ENCODE data around the gene ATP1A2.
"Not testable (repeated sequence)": the region's sequence is repeated elsewhere in the genome, so short reads cannot be mapped to it uniquely, and the experiment has no call there.

Gene ATP1A2

GRCh38 chr1:160101717-160102522 is 13.6 kb upstream of the ATP1A2 start:
- H3K36me3 ChIP-seq (ENCODE audit: insufficient read depth, low read length), result no peaks in the 10 kb centered on the region
- H3K4me1 ChIP-seq (ENCODE audit: control insufficient read depth, insufficient read depth, low read length, unreplicated experiment), result peaks cover 11% of the 10 kb centered on the region
- no peak overlapping the region for H2AFZ ChIP-seq (ENCODE audit: low read length, unreplicated experiment)
- H3K4me3 ChIP-seq (ENCODE audit: low read depth, low read length), result no peak overlapping the region
- H3K79me2 ChIP-seq (ENCODE audit: control insufficient read depth, insufficient read depth, low read length, unreplicated experiment), result no peaks in the 10 kb centered on the region
- no peak overlapping the region for H3K27ac ChIP-seq (ENCODE audit: low read depth, low read length)
- no peaks in the 10 kb centered on the region; the same call in none of the 2 replicates for H3K27me3 ChIP-seq (ENCODE audit: insufficient read depth, low read length)

GRCh38 chr1:160103658-160104408 is 11.7 kb upstream of the ATP1A2 start:
- H3K36me3 ChIP-seq (ENCODE audit: insufficient read depth, low read length), result no peaks in the 10 kb centered on the region
- H3K4me1 ChIP-seq (ENCODE audit: control insufficient read depth, insufficient read depth, low read length, unreplicated experiment), result peaks cover 5% of the 10 kb centered on the region
- no peak overlapping the region for H3K27ac ChIP-seq (ENCODE audit: low read depth, low read length)
- H3K79me2 ChIP-seq (ENCODE audit: control insufficient read depth, insufficient read depth, low read length, unreplicated experiment), result no peaks in the 10 kb centered on the region
- H2AFZ ChIP-seq (ENCODE audit: low read length, unreplicated experiment), result no peak overlapping the region
- H3K4me3 ChIP-seq (ENCODE audit: low read depth, low read length), result no peak overlapping the region
- no peaks in the 10 kb centered on the region; the same call in none of the 2 replicates for H3K27me3 ChIP-seq (ENCODE audit: insufficient read depth, low read length)

GRCh38 chr1:160104486-160104885 is 11.1 kb upstream of the ATP1A2 start:
- no peak overlapping the region for H2AFZ ChIP-seq (ENCODE audit: low read length, unreplicated experiment)
- H3K36me3 ChIP-seq (ENCODE audit: insufficient read depth, low read length), result no peaks in the 10 kb centered on the region
- H3K27ac ChIP-seq (ENCODE audit: low read depth, low read length), result no peak overlapping the region
- no peak overlapping the region for H3K4me3 ChIP-seq (ENCODE audit: low read depth, low read length)
- no peaks in the 10 kb centered on the region; the same call in none of the 2 replicates for H3K27me3 ChIP-seq (ENCODE audit: insufficient read depth, low read length)
- H3K4me1 ChIP-seq (ENCODE audit: control insufficient read depth, insufficient read depth, low read length, unreplicated experiment), result peaks cover 10% of the 10 kb centered on the region
- H3K79me2 ChIP-seq (ENCODE audit: control insufficient read depth, insufficient read depth, low read length, unreplicated experiment), result no peaks in the 10 kb centered on the region

- H3K27ac ChIP-seq (ENCODE audit: low read depth, low read length), result no peak overlapping the region
- H3K4me3 ChIP-seq (ENCODE audit: low read depth, low read length), result no peak overlapping the region
- no peaks in the 10 kb centered on the region for H3K36me3 ChIP-seq (ENCODE audit: insufficient read depth, low read length)
- peaks cover 12% of the 10 kb centered on the region for H3K4me1 ChIP-seq (ENCODE audit: control insufficient read depth, insufficient read depth, low read length, unreplicated experiment)
- H3K79me2 ChIP-seq (ENCODE audit: control insufficient read depth, insufficient read depth, low read length, unreplicated experiment), result no peaks in the 10 kb centered on the region
- H3K27me3 ChIP-seq (ENCODE audit: insufficient read depth, low read length), result no peaks in the 10 kb centered on the region; the same call in none of the 2 replicates
- no peak overlapping the region for H2AFZ ChIP-seq (ENCODE audit: low read length, unreplicated experiment)
Observed at GRCh38 chr1:160105155-160105554, 10.4 kb upstream of the ATP1A2 start.

GRCh38 chr1:160107512-160107911 is 8.0 kb upstream of the ATP1A2 start:
- Histone ChIP-seq H3K27ac (ENCODE audit: low read depth, low read length) (no peak overlapping the region), H3K4me3 (ENCODE audit: low read depth, low read length) (no peak overlapping the region), H3K36me3 (ENCODE audit: insufficient read depth, low read length) (no peaks in the 10 kb centered on the region), H3K79me2 (ENCODE audit: control insufficient read depth, insufficient read depth, low read length, unreplicated experiment) (no peaks in the 10 kb centered on the region), H2AFZ (ENCODE audit: low read length, unreplicated experiment) (no peak overlapping the region), H3K27me3 (ENCODE audit: insufficient read depth, low read length) (no peaks in the 10 kb centered on the region; the same call in none of the 2 replicates), H3K4me1 (ENCODE audit: control insufficient read depth, insufficient read depth, low read length, unreplicated experiment) (peaks cover 7% of the 10 kb centered on the region)

- Histone ChIP-seq H3K4me1 (ENCODE audit: control insufficient read depth, insufficient read depth, low read length, unreplicated experiment) (peaks cover 7% of the 10 kb centered on the region), H3K27ac (ENCODE audit: low read depth, low read length) (no peak overlapping the region), H3K4me3 (ENCODE audit: low read depth, low read length) (no peak overlapping the region), H2AFZ (ENCODE audit: low read length, unreplicated experiment) (no peak overlapping the region), H3K36me3 (ENCODE audit: insufficient read depth, low read length) (no peaks in the 10 kb centered on the region), H3K79me2 (ENCODE audit: control insufficient read depth, insufficient read depth, low read length, unreplicated experiment) (no peaks in the 10 kb centered on the region), H3K27me3 (ENCODE audit: insufficient read depth, low read length) (no peaks in the 10 kb centered on the region; the same call in none of the 2 replicates)
Observed at GRCh38 chr1:160108888-160109662, 6.5 kb upstream of the ATP1A2 start.

GRCh38 chr1:160109686-160110085 is 5.9 kb upstream of the ATP1A2 start:
- Histone ChIP-seq H3K36me3 (ENCODE audit: insufficient read depth, low read length) (no peaks in the 10 kb centered on the region), H3K27ac (ENCODE audit: low read depth, low read length) (no peak overlapping the region), H3K4me1 (ENCODE audit: control insufficient read depth, insufficient read depth, low read length, unreplicated experiment) (peaks cover 7% of the 10 kb centered on the region), H2AFZ (ENCODE audit: low read length, unreplicated experiment) (no peak overlapping the region), H3K27me3 (ENCODE audit: insufficient read depth, low read length) (peaks cover 2% of the 10 kb centered on the region), H3K79me2 (ENCODE audit: control insufficient read depth, insufficient read depth, low read length, unreplicated experiment) (no peaks in the 10 kb centered on the region), H3K4me3 (ENCODE audit: low read depth, low read length) (no peak overlapping the region)

GRCh38 chr1:160111462-160111861 is 4.1 kb upstream of the ATP1A2 start:
- H3K36me3 ChIP-seq (ENCODE audit: insufficient read depth, low read length); H3K4me3 ChIP-seq (ENCODE audit: low read depth, low read length); H3K4me1 ChIP-seq (ENCODE audit: control insufficient read depth, insufficient read depth, low read length, unreplicated experiment); H3K79me2 ChIP-seq (ENCODE audit: control insufficient read depth, insufficient read depth, low read length, unreplicated experiment); H3K27ac ChIP-seq (ENCODE audit: low read depth, low read length); H2AFZ ChIP-seq (ENCODE audit: low read length, unreplicated experiment): not testable (repeated sequence)
- peaks cover 19% of the 10 kb centered on the region for H3K27me3 ChIP-seq (ENCODE audit: insufficient read depth, low read length)

GRCh38 chr1:160112357-160112756 is 3.2 kb upstream of the ATP1A2 start:
- no peak overlapping the region for H3K4me3 ChIP-seq (ENCODE audit: low read depth, low read length)
- H3K36me3 ChIP-seq (ENCODE audit: insufficient read depth, low read length), result no peaks in the 10 kb centered on the region
- H3K27ac ChIP-seq (ENCODE audit: low read depth, low read length), result no peak overlapping the region
- peaks cover 28% of the 10 kb centered on the region for H3K27me3 ChIP-seq (ENCODE audit: insufficient read depth, low read length)
- H2AFZ ChIP-seq (ENCODE audit: low read length, unreplicated experiment), result no peak overlapping the region
- H3K4me1 ChIP-seq (ENCODE audit: control insufficient read depth, insufficient read depth, low read length, unreplicated experiment), result peaks cover 7% of the 10 kb centered on the region
- H3K79me2 ChIP-seq (ENCODE audit: control insufficient read depth, insufficient read depth, low read length, unreplicated experiment), result no peaks in the 10 kb centered on the region

GRCh38 chr1:160113407-160113806 is 2.2 kb upstream of the ATP1A2 start:
- H3K4me3 ChIP-seq (ENCODE audit: low read depth, low read length), result no peak overlapping the region
- no peak overlapping the region for H3K27ac ChIP-seq (ENCODE audit: low read depth, low read length)
- H3K4me1 ChIP-seq (ENCODE audit: control insufficient read depth, insufficient read depth, low read length, unreplicated experiment), result peaks cover 10% of the 10 kb centered on the region
- no peaks in the 10 kb centered on the region for H3K79me2 ChIP-seq (ENCODE audit: control insufficient read depth, insufficient read depth, low read length, unreplicated experiment)
- H2AFZ ChIP-seq (ENCODE audit: low read length, unreplicated experiment), result no peak overlapping the region
- H3K36me3 ChIP-seq (ENCODE audit: insufficient read depth, low read length), result no peaks in the 10 kb centered on the region
- H3K27me3 ChIP-seq (ENCODE audit: insufficient read depth, low read length), result peaks cover 36% of the 10 kb centered on the region

All from ACC112 (cell line).